Activated CD4-positive, alpha-beta T cell treated with anti-CD3 and anti-CD28 coated beads, Interleukin-2, Interleukin-4, amounts not matched to agents 100 ng/mL and 50 ng/mL, durations not matched to agents 16 hours and 8 hours (primary cell): ENCODE results near the gene BORCS8.
"Not testable (repeated sequence)": the region's sequence is repeated elsewhere in the genome, so short reads cannot be mapped to it uniquely, and the experiment has no call there.

Experiments
- DNase-seq: peaks from one replicate; pipeline ENCODE4 v3.0.0-alpha.2; 2020; ENCODE audit warnings: low spot score

Gene BORCS8

GRCh38 chr19:19179548-19180441 is 12.2 kb downstream of the BORCS8 start:
- DNase-seq = no peak

GRCh38 chr19:19176950-19177349 is 15.0 kb downstream of the BORCS8 start:
- no peak for DNase-seq

- not testable (repeated sequence) for DNase-seq
Measured at GRCh38 chr19:19173243-19173642, 18.7 kb downstream of the BORCS8 start.

GRCh38 chr19:19171821-19172532 is 20.0 kb downstream of the BORCS8 start:
- no peak for DNase-seq

GRCh38 chr19:19170873-19171672 is 20.9 kb downstream of the BORCS8 start:
- DNase-seq = no peak

GRCh38 chr19:19170053-19170872 is 21.7 kb downstream of the BORCS8 start, which contains the start of gene MEF2B:
MEF2B (minus strand) TSS chr19:19170263; CDS start chr19:19150735, 19,528 bp downstream.
- peak; percentile 67 for DNase-seq

- no peak for DNase-seq
Measured at GRCh38 chr19:19169236-19170052, 22.5 kb downstream of the BORCS8 start.

GRCh38 chr19:19167612-19168011 is 24.3 kb downstream of the BORCS8 start:
- no peak for DNase-seq

- no peak for DNase-seq
Measured at GRCh38 chr19:19165396-19165795, 26.6 kb downstream of the BORCS8 start.

GRCh38 chr19:19162495-19162894 is 29.5 kb downstream of the BORCS8 start:
- no peak for DNase-seq

- DNase-seq = no peak
Measured at GRCh38 chr19:19160461-19161035, 31.4 kb downstream of the BORCS8 start.

- no peak for DNase-seq
Measured at GRCh38 chr19:19159534-19159933, 32.4 kb downstream of the BORCS8 start.

- DNase-seq = no peak
Measured at GRCh38 chr19:19157808-19158207, 34.1 kb downstream of the BORCS8 start.

- no peak for DNase-seq
Measured at GRCh38 chr19:19155495-19156219, 36.3 kb downstream of the BORCS8 start.

- no peak for DNase-seq
Measured at GRCh38 chr19:19154768-19155494, 37.0 kb downstream of the BORCS8 start.

- DNase-seq = no peak
Measured at GRCh38 chr19:19152668-19153384, 39.1 kb downstream of the BORCS8 start.

- DNase-seq = no peak
Measured at GRCh38 chr19:19151418-19151817, 40.5 kb downstream of the BORCS8 start.

- DNase-seq = no peak
Measured at GRCh38 chr19:19149435-19149834, 42.5 kb downstream of the BORCS8 start.
